Retinal pigment epithelial cell (primary cell): ENCODE data around the gene TRIM9.
"Not testable (repeated sequence)": the region's sequence is repeated elsewhere in the genome, so short reads cannot be mapped to it uniquely, and the experiment has no call there.

ENCODE experiments used
- DNase-seq: peaks from one replicate; pipeline ENCODE4 v3.0.0-alpha.2; 2010; ENCODE audit warnings: low read depth
- H3K4me3 ChIP-seq: 2 replicates; pipeline ENCODE4 v1.5.1; 2011; ENCODE audit warnings: mild to moderate bottlenecking, low read length, control low read depth, moderate library complexity
- TF ChIP-seq, protein P1 (sequence below): conservative IDR thresholded peaks from 2 replicates; pipeline ENCODE4 v1.5.1; 2011; ENCODE audit warnings: low read depth, low read length, control low read depth, inconsistent platforms

The TRIM9 gene

GRCh38 chr14:50957296-50957695, 137.6 kb downstream of the TRIM9 start:
- DNase-seq = no peak
- TF ChIP-seq, protein P1, sequence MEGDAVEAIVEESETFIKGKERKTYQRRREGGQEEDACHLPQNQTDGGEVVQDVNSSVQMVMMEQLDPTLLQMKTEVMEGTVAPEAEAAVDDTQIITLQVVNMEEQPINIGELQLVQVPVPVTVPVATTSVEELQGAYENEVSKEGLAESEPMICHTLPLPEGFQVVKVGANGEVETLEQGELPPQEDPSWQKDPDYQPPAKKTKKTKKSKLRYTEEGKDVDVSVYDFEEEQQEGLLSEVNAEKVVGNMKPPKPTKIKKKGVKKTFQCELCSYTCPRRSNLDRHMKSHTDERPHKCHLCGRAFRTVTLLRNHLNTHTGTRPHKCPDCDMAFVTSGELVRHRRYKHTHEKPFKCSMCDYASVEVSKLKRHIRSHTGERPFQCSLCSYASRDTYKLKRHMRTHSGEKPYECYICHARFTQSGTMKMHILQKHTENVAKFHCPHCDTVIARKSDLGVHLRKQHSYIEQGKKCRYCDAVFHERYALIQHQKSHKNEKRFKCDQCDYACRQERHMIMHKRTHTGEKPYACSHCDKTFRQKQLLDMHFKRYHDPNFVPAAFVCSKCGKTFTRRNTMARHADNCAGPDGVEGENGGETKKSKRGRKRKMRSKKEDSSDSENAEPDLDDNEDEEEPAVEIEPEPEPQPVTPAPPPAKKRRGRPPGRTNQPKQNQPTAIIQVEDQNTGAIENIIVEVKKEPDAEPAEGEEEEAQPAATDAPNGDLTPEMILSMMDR = no peak
- no peak overlapping the region for H3K4me3 ChIP-seq

- DNase-seq = not testable (repeated sequence)
These were observed 138.5 kb downstream of the TRIM9 start for GRCh38 chr14:50956421-50956820.

DNA sequence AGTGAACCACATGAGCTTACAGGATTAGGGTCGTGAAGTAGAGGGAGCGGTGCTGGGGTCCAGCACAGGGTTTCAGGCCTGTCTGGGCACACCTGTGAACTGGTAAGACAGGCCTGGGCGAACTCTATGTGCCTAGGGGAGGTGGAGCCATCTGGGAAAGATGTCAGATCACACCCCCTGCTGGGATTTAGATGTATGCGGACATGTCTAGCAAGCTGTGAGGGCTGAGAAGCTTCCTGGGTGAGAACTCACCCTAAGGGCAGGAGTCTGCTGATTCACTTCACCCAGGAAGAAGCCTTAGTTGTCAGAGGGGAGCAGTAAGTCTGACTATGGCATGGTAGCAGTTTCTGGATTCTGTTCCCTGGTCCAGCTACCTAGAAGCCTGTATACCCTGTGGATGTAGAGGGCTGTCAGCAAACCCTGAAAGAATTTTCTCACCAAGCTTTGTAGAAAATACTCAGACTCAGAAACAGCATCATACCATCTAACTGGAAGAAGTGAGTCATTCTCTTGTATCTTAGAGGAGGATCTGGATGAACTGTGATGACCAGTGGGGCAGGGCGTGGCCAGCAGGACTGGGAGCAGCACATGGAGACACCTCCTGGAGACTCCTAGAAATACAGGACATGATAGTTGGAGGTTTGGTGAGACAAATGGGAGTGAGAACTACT, 139.4 kb downstream of the TRIM9 start:
- no peak overlapping the region for H3K4me3 ChIP-seq
- DNase-seq = no peak
- TF ChIP-seq, protein P1 = peak; percentile 47

More at GRCh38 chr14:50956421-50956820, 138.5 kb downstream of the TRIM9 start:
- not testable (repeated sequence) for H3K4me3 ChIP-seq

DNA sequence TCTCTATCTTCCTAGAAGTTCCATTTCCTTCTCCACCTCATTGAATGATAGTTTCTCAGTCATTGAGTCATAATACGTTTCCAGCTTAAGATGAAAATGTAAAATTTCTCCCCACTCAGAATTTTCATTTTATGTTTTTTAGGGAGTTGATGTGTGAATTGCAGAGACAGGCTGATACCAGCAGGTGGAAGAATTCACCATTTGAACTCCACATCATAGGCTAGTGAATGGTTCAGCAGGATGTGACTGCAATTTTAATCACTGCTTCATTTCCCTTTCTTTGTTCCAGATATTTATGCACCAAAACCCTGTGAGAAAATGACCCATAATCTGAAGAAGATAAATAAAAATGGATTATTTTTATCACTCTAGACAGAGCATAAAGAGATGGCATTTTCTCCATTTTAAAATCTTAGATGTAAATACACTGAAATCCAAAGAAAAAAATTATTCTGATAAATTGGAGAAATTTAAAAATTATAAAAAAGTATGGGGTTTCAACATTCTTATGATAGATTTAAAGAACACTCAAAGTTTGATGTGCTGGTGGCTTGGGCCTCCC, 140.0 kb downstream of the TRIM9 start:
- TF ChIP-seq, protein P1 = peak; percentile 83
- no peak overlapping the region for H3K4me3 ChIP-seq
- DNase-seq = no peak

DNA sequence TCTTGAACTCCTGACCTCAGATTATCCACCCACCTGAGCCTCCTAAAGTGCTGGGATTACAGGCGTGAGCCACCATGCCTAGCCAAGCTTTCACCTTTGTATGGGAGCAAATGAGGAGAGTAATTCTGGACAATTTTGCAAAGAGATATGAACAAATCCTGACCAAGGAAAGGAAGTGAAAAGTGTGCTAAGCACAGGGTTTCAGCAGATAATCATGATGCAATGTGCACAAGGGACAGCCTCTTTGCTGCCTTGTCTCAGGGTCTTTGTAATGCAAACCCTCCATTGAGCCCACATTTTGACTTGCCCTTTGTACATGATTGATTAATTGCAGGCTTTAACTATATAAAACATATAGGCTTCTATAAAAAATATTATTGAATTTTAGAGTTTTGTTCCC, 141.4 kb downstream of the TRIM9 start:
- no peak for DNase-seq
- no peak overlapping the region for H3K4me3 ChIP-seq
- TF ChIP-seq, protein P1 = no peak

DNA sequence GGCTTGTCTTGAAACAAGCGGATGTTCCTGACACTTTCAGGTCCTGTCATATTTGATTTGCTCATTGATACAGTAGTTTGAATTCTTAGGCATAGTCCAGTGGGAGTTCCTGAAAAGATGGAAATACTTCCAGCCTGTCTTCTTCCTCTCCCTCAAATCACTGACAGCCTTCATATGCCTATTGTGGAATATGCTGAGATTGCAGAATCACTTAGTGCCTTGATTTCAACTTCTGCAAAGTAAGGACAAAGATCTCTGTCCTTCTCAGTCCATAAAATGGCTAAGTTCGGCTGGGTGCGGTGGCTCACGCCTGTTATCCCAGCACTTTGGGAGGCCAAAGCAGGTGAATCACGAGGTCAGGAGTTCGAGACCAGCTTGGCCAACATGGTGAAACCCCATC, 143.9 kb downstream of the TRIM9 start:
- TF ChIP-seq, protein P1 = no peak
- DNase-seq = no peak
- no peak overlapping the region for H3K4me3 ChIP-seq

GRCh38 chr14:50948205-50948604, 146.7 kb downstream of the TRIM9 start:
- DNase-seq = no peak
- H3K4me3 ChIP-seq = no peak overlapping the region
- TF ChIP-seq, protein P1 = no peak

GRCh38 chr14:50947446-50947845, 147.5 kb downstream of the TRIM9 start:
- no peak for DNase-seq
- TF ChIP-seq, protein P1 = no peak
- H3K4me3 ChIP-seq = no peak overlapping the region
